HCT116 (cell line): Measurements from ENCODE around the gene DACT3. TPM values are rescaled to one million over a fixed set of nuclear protein-coding genes. Genes with fewer than 3 reads are reported as not detected.

Experiments
- ATAC-seq: fragments of 200-7000 bp; cut with Tn5 transposase; 2 replicates; pipeline ENCODE4 v1.9.1; 2020; ENCODE audit warnings: mild to moderate bottlenecking, moderate library complexity
- BruUV-seq: library from RNA; stranded (reverse); fragments of 400-500 nt; replicated peaks from 2 replicates; lab custom pipeline; 2021; lab: Mats Ljungman, UMichigan
- CTCF ChIA-PET: fragments of 300-600 bp; sonication (Branson Sonifier 250); formaldehyde crosslinking; loops from one replicate; lab custom pipeline; 2021; ENCODE audit warnings: antibody characterized with exemption; lab: Charles Lee
- POLR2A ChIA-PET: fragments of 300-600, 350-600 bp; sonication (Branson Sonifier 250); formaldehyde crosslinking; loops from one replicate; lab custom pipeline; 2021; ENCODE audit warnings: antibody characterized with exemption; lab: Charles Lee
- RAD21 ChIA-PET, 2 experiments: fragments of 300-600 bp; sonication (Branson Sonifier 250); formaldehyde crosslinking; loops; one replicate each; lab custom pipeline; 2023; ENCODE audit warnings: low total read pairs in 2 of 2; ENCODE audit not compliant: uncharacterized antibody in 2 of 2, unreplicated experiment in 2 of 2, low non-redundant PET in 1 of 2; lab: Charles Lee
- DNase-seq: peaks from one replicate; pipeline ENCODE4 v3.0.0-alpha.2; 2010; ENCODE audit warnings: low read depth, low spot score
- H2AFZ ChIP-seq: fragments of 200-600 bp; shearing (Covaris generic), sonication (generic); 2 replicates; pipeline ENCODE4 v1.6.1; 2017; ENCODE audit warnings: low read depth, mixed run types, mixed read lengths, antibody characterized with exemption, low read length; ENCODE audit not compliant: poor library complexity, severe bottlenecking
- H3K27ac ChIP-seq: 2 replicates; pipeline ENCODE4 v1.5.1; 2012; ENCODE audit warnings: low read depth, low read length
- H3K27me3 ChIP-seq: fragments of 200-600 bp; sonication (generic); 2 replicates; pipeline ENCODE4 v1.6.1; 2016; ENCODE audit warnings: mixed run types, low read length, mixed read lengths; ENCODE audit not compliant: insufficient read depth
- H3K36me3 ChIP-seq, 2 experiments: fragments of 200-500 bp in 1 of 2; fragments of 200-600 bp in 1 of 2; sonication (Bioruptor generic) in 1 of 2; sonication (generic) in 1 of 2; 2 replicates each; pipeline versions ENCODE4 v1.5.1 to v1.6.1; 2014 to 2016; ENCODE audit warnings: low read length in 2 of 2, inconsistent platforms in 1 of 2, mixed read lengths in 1 of 2, mixed run types in 1 of 2; ENCODE audit not compliant: insufficient read depth in 2 of 2, control insufficient read depth in 1 of 2
- H3K4me1 ChIP-seq, 2 experiments: fragments of 200-600 bp in 1 of 2; sonication (generic) in 1 of 2; 2 replicates each; pipeline versions ENCODE4 v1.5.1 to v1.6.1; 2012 to 2017; ENCODE audit warnings: low read length in 2 of 2, inconsistent platforms in 1 of 2, mild to moderate bottlenecking in 1 of 2, mixed read lengths in 1 of 2, mixed run types in 1 of 2, moderate library complexity in 1 of 2; ENCODE audit not compliant: insufficient read depth in 2 of 2, control insufficient read depth in 1 of 2
- H3K4me2 ChIP-seq: fragments of 200-600 bp; sonication (generic); 2 replicates; pipeline ENCODE4 v1.6.1; 2017; ENCODE audit warnings: mixed run types, low read length, mixed read lengths
- H3K4me3 ChIP-seq, 2 experiments: fragments of 200-600 bp in 1 of 2; sonication (generic) in 1 of 2; replicated peaks in 1 of 2; 2 replicates each; pipeline ENCODE4 v1.5.1; 2011 to 2016; ENCODE audit warnings: low read length in 2 of 2, control low read depth in 1 of 2, low read depth in 1 of 2, mild to moderate bottlenecking in 1 of 2, mixed read lengths in 1 of 2, mixed run types in 1 of 2
- H3K79me2 ChIP-seq: fragments of 200-600 bp; sonication (generic); 2 replicates; pipeline ENCODE4 v1.6.1; 2017; ENCODE audit warnings: mild to moderate bottlenecking, mixed run types, low read length, moderate library complexity, mixed read lengths; ENCODE audit not compliant: insufficient read depth
- H3K9ac ChIP-seq: fragments of 200-600 bp; sonication (generic); 2 replicates; pipeline ENCODE4 v1.6.1; 2016; ENCODE audit warnings: low read length, mixed read lengths
- H3K9me2 ChIP-seq: fragments of 200-600 bp; sonication (generic), shearing (Covaris generic); 2 replicates; pipeline ENCODE4 v1.6.1; 2017; ENCODE audit warnings: mixed run types, mild to moderate bottlenecking, moderate library complexity; ENCODE audit not compliant: insufficient read depth
- H3K9me3 ChIP-seq, 2 experiments: fragments of 200-500 bp in 1 of 2; fragments of 200-600 bp in 1 of 2; sonication (Bioruptor generic) in 1 of 2; sonication (generic) in 1 of 2; 2 replicates each; pipeline ENCODE4 v1.6.1; 2014 to 2017; ENCODE audit warnings: low read length in 2 of 2, mixed read lengths in 2 of 2, inconsistent platforms in 1 of 2, low read depth in 1 of 2, mild to moderate bottlenecking in 1 of 2, mixed run types in 1 of 2, moderate library complexity in 1 of 2; ENCODE audit not compliant: control insufficient read depth in 1 of 2, insufficient read depth in 1 of 2
- H4K20me1 ChIP-seq: fragments of 200-600 bp; sonication (generic), shearing (Covaris generic); 2 replicates; pipeline ENCODE4 v1.6.1; 2017; ENCODE audit warnings: mixed run types, mild to moderate bottlenecking, moderate library complexity; ENCODE audit not compliant: insufficient read depth
- ATF3 ChIP-seq: IDR thresholded peaks from 2 replicates; pipeline ENCODE4 v1.6.1; 2012
- EZH2 ChIP-seq: fragments of 200-600 bp; sonication (generic); IDR thresholded peaks from 2 replicates; pipeline ENCODE4 v1.6.1; 2017; ENCODE audit warnings: antibody characterized with exemption, mixed run types
- EZH2phosphoT487 ChIP-seq: fragments of 200-600 bp; IDR thresholded peaks from 2 replicates; pipeline ENCODE4 v1.6.1; 2018; ENCODE audit warnings: antibody characterized with exemption, borderline replicate concordance
- FOSL1 ChIP-seq: IDR thresholded peaks from 2 replicates; pipeline ENCODE4 v1.6.1; 2012; ENCODE audit warnings: low read depth
- JUND ChIP-seq: IDR thresholded peaks from 2 replicates; pipeline ENCODE4 v1.6.1; 2012
- MAX ChIP-seq: IDR thresholded peaks from 2 replicates; pipeline ENCODE4 v1.6.1; 2012
- POLR2A ChIP-seq: IDR thresholded peaks from 2 replicates; pipeline ENCODE4 v1.7.0; 2011; ENCODE audit warnings: borderline replicate concordance; ENCODE audit not compliant: insufficient read depth, insufficient read length; ENCODE audit errors: extremely low read depth
- SIN3A ChIP-seq: IDR thresholded peaks from 2 replicates; pipeline ENCODE4 v1.6.1; 2012; ENCODE audit warnings: low read depth
- SP1 ChIP-seq: IDR thresholded peaks from 2 replicates; pipeline ENCODE4 v1.6.1; 2012; ENCODE audit warnings: low read depth
- SRF ChIP-seq: IDR thresholded peaks from 2 replicates; pipeline ENCODE4 v1.6.1; 2012; ENCODE audit warnings: low read depth
- ZBTB33 ChIP-seq: IDR thresholded peaks from 2 replicates; pipeline ENCODE4 v1.6.1; 2011; ENCODE audit warnings: mild to moderate bottlenecking, low read length, moderate library complexity; ENCODE audit not compliant: insufficient replicate concordance; ENCODE audit errors: extremely low read depth
- ZFX ChIP-seq: fragments of 450-650 bp; IDR thresholded peaks from 2 replicates; pipeline ENCODE4 v1.6.1; 2017
- ZNF274 ChIP-seq: fragments of 200-500 bp; sonication (Bioruptor generic); IDR thresholded peaks from 2 replicates; pipeline ENCODE4 v1.6.1; 2014; ENCODE audit warnings: mild to moderate bottlenecking, low read depth, low read length, inconsistent platforms
- intact Hi-C: fragments of 100-400 bp; cut with micrococcal nuclease; formaldehyde crosslinking; loops from 2 replicates; pipeline ENCODE4 v1.10.0; 2022
- total RNA-seq: library from RNA; stranded (reverse); gene quantifications from one replicate; pipeline ENCODE4 v1.2.1, GENCODE V29; 2021; ENCODE audit not compliant: unreplicated experiment

Gene DACT3
- total RNA-seq, 1 experiment from 2014 or later = 2.0 TPM

GRCh38 chr19:46689358-46689757 lies 28.4 kb upstream of the DACT3 start:
- POLR2A ChIA-PET = no interaction called here
- Histone ChIP-seq H3K9me2 (no peaks in the 10 kb centered on the region), H3K9me3 (no peaks in the 10 kb centered on the region), H3K36me3 (peaks cover 55 to 56% of the 10 kb centered on the region in 2 experiments), H3K79me2 (no peaks in the 10 kb centered on the region), H2AFZ (no peak overlapping the region), H3K27ac (no peak overlapping the region; the same call in 1 of the 2 replicates), H3K4me2 (no peak overlapping the region), H4K20me1 (peaks cover 3% of the 10 kb centered on the region; the same call in 1 of the 2 replicates), H3K9ac (no peak overlapping the region)
- ATAC-seq = no peak
- no peak for DNase-seq
- no TSS peak for BruUV-seq
- RAD21 ChIA-PET = no interaction called here
- intact Hi-C loops = no loop called here
- TF ChIP-seq POLR2A (no peak), EZH2phosphoT487 (no peak), ATF3 (no peak), EZH2 (no peak), SRF (no peak), ZNF274 (no peak), ZBTB33 (no peak), FOSL1 (no peak), SIN3A (no peak), ZFX (no peak), MAX (no peak), SP1 (no peak), JUND (no peak)
- TF ChIP-seq, all 23 proteins: peak for 0
- CTCF ChIA-PET = no interaction called here
- H3K27me3 ChIP-seq = no peaks in the 10 kb centered on the region
- H3K4me1 ChIP-seq = peaks cover 0 to 9% of the 10 kb centered on the region in 2 experiments; a peak in 2 of 4 replicates
- H3K4me3 ChIP-seq = no peak overlapping the region
